ENCODE data around the gene RPL22.

RPL22 gene

DNA sequence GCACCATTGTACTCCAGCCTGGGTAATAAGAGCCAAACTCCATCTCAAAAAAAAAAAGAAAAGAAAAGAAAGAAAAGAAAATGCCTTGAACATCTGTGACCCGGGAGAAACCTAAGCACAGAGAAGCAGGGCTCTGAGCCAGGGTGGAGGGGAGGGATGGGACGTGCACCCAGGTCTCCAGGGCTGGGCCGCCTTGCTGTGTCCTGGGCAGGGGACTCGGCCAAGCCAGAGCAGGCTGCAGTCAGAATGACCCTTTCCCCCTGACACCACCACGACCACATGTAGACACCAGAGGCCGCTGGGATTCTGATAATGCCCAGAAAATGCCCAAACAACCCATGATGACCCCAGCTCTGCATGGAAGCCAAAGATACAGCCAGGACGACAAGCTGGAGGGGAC, 37.1 kb downstream of the RPL22 start:
- Mint-ChIP-seq H3K27ac (ENCODE audit: low read depth) (no peak overlapping the region), H3K9me3 (no peaks in the 10 kb centered on the region), H3K27me3 (peaks cover 92% of the 10 kb centered on the region), H3K4me3 (no peak overlapping the region), H3K36me3 (ENCODE audit: insufficient read depth) (no peaks in the 10 kb centered on the region), H3K4me1 (no peaks in the 10 kb centered on the region)
- DNase-seq (ENCODE audit: low spot score in 2 of 2) = no peak
- no peak for ATAC-seq (replicated peaks; ENCODE audit: extremely low read depth, poor library complexity, severe bottlenecking)

DNA sequence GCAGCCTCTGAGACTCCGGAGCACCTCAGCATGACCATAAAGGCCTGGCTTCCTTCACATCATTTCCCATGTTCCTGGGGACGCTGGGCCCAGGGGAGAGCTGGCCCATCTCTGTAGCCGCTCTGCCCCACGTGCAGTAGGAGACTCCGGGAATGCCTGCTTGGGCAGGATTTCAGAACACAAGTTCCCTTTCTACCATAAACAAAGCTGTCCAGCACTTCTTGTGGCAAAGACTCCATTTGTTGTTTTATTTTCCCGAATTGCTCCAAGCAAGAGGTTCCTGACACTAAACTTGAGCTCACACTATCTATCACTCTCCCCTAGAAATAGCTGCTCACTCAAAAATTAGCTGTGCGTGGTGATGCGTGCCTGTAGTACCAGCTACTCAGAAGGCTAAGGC, 41.2 kb downstream of the RPL22 start:
- Mint-ChIP-seq H3K27me3 (peaks cover 61% of the 10 kb centered on the region), H3K4me1 (no peaks in the 10 kb centered on the region), H3K27ac (ENCODE audit: low read depth) (no peak overlapping the region), H3K36me3 (ENCODE audit: insufficient read depth) (no peaks in the 10 kb centered on the region), H3K4me3 (no peak overlapping the region), H3K9me3 (no peaks in the 10 kb centered on the region)
- ATAC-seq (replicated peaks; ENCODE audit: extremely low read depth, poor library complexity, severe bottlenecking) = no peak
- no peak for DNase-seq (ENCODE audit: low spot score in 2 of 2)

- H3K27me3 Mint-ChIP-seq = peaks cover 56% of the 10 kb centered on the region
- H3K27ac Mint-ChIP-seq (ENCODE audit: low read depth) = no peak overlapping the region
- H3K4me3 Mint-ChIP-seq = no peak overlapping the region
- no peak for DNase-seq (ENCODE audit: low spot score in 2 of 2)
- no peaks in the 10 kb centered on the region for H3K9me3 Mint-ChIP-seq
- no peaks in the 10 kb centered on the region for H3K36me3 Mint-ChIP-seq (ENCODE audit: insufficient read depth)
- no peaks in the 10 kb centered on the region for H3K4me1 Mint-ChIP-seq
- ATAC-seq (replicated peaks; ENCODE audit: extremely low read depth, poor library complexity, severe bottlenecking) = no peak
These were observed 41.7 kb downstream of the RPL22 start for GRCh38 chr1:6157528-6158174.

- H3K27ac Mint-ChIP-seq (ENCODE audit: low read depth) = no peak overlapping the region
- DNase-seq (ENCODE audit: low spot score in 2 of 2) = no peak
- ATAC-seq (replicated peaks; ENCODE audit: extremely low read depth, poor library complexity, severe bottlenecking) = no peak
- H3K9me3 Mint-ChIP-seq = no peaks in the 10 kb centered on the region
- no peaks in the 10 kb centered on the region for H3K36me3 Mint-ChIP-seq (ENCODE audit: insufficient read depth)
- H3K4me3 Mint-ChIP-seq = no peak overlapping the region
- peaks cover 51% of the 10 kb centered on the region for H3K27me3 Mint-ChIP-seq
- no peaks in the 10 kb centered on the region for H3K4me1 Mint-ChIP-seq
These were observed 42.3 kb downstream of the RPL22 start for GRCh38 chr1:6157132-6157527.

DNA sequence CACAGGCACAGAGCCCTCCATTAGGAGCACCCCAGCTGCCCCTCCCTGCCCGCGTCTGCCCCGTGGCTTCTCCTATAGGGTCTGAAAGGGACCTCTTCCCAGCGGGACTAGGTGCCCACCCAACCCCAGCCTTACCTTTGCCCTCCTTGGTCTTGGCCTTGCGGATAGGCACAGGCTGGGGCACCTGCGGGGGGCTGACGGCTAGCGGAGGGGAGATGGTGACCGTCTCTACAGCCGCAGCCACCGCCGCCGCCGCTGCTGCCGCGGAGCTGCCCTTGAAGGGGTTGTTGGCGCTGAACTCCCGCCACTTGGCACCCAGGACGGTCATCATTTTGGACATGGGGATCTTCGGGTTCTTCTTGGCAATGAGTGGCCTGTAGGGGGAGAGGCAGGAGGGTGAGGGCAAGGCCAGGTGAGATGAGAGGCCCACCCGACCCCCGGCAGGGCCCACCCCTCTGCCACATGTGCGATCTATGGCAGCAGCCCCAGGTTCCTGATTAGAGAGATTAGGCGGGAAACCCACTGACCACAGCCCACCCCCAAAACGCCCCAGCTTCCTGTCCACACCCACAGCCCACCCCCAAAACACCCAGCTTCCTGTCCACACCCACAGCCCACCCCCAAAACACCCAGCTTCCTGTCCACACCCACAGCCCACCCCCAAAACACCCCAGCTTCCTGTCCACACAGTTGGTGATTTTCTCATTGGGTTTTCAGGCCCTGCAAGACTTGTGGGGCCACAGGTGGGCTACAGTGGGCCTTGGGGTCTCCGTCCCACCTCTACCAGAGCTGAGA, 44.7 kb downstream of the RPL22 start:
- no peak for ATAC-seq (replicated peaks; ENCODE audit: extremely low read depth, poor library complexity, severe bottlenecking)

DNA sequence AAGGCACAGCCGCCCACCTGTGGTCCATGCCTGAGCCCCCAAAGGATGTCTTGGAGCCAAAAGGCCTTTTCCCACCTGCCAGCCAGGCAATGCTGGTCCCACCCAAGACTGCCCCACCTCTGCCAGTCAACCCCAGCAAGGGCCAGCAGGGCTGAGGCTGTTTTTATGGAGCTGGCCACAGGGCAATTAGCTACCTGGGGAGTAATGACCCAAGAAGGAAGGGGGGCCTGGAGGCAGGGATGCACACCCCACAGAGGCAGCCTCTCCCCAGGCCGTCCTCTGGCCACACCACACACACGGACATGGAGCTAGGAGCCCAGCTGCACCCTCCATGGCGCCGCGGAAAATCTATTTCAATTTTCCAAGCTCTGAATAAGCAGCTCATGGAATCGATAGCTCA, 46.5 kb downstream of the RPL22 start:
- no peak for DNase-seq (ENCODE audit: low spot score in 2 of 2)
- H3K27ac Mint-ChIP-seq (ENCODE audit: low read depth) = no peak overlapping the region
- H3K36me3 Mint-ChIP-seq (ENCODE audit: insufficient read depth) = no peaks in the 10 kb centered on the region
- H3K4me1 Mint-ChIP-seq = peaks cover 5% of the 10 kb centered on the region
- no peaks in the 10 kb centered on the region for H3K9me3 Mint-ChIP-seq
- peaks cover 16% of the 10 kb centered on the region for H3K27me3 Mint-ChIP-seq
- H3K4me3 Mint-ChIP-seq = no peak overlapping the region
- ATAC-seq (replicated peaks; ENCODE audit: extremely low read depth, poor library complexity, severe bottlenecking) = no peak

More for the DNA sequence above, 44.7 kb downstream of the RPL22 start:
- Mint-ChIP-seq H3K4me1 (no peaks in the 10 kb centered on the region), H3K9me3 (no peaks in the 10 kb centered on the region), H3K27ac (ENCODE audit: low read depth) (no peak overlapping the region), H3K4me3 (no peak overlapping the region), H3K27me3 (peaks cover 28% of the 10 kb centered on the region), H3K36me3 (ENCODE audit: insufficient read depth) (no peaks in the 10 kb centered on the region)
- no peak for DNase-seq (ENCODE audit: low spot score in 2 of 2)

GRCh38 chr1:6152181-6152580, 47.2 kb downstream of the RPL22 start:
- Mint-ChIP-seq H3K36me3 (ENCODE audit: insufficient read depth) (no peaks in the 10 kb centered on the region), H3K27ac (ENCODE audit: low read depth) (no peak overlapping the region), H3K4me3 (no peak overlapping the region), H3K9me3 (no peaks in the 10 kb centered on the region), H3K27me3 (peaks cover 9% of the 10 kb centered on the region), H3K4me1 (peaks cover 5% of the 10 kb centered on the region)
- ATAC-seq (replicated peaks; ENCODE audit: extremely low read depth, poor library complexity, severe bottlenecking) = no peak
- DNase-seq (ENCODE audit: low spot score in 2 of 2) = no peak

- H3K4me3 Mint-ChIP-seq = no peak overlapping the region
- H3K9me3 Mint-ChIP-seq = no peaks in the 10 kb centered on the region
- no peak overlapping the region for H3K27ac Mint-ChIP-seq (ENCODE audit: low read depth)
- ATAC-seq (replicated peaks; ENCODE audit: extremely low read depth, poor library complexity, severe bottlenecking) (no peak), DNase-seq (ENCODE audit: low spot score in 2 of 2) (no peak)
- H3K4me1 Mint-ChIP-seq = peaks cover 5% of the 10 kb centered on the region
- peaks cover 9% of the 10 kb centered on the region for H3K27me3 Mint-ChIP-seq
- no peaks in the 10 kb centered on the region for H3K36me3 Mint-ChIP-seq (ENCODE audit: insufficient read depth)
These were observed 48.0 kb downstream of the RPL22 start for GRCh38 chr1:6151291-6151822.

DNA sequence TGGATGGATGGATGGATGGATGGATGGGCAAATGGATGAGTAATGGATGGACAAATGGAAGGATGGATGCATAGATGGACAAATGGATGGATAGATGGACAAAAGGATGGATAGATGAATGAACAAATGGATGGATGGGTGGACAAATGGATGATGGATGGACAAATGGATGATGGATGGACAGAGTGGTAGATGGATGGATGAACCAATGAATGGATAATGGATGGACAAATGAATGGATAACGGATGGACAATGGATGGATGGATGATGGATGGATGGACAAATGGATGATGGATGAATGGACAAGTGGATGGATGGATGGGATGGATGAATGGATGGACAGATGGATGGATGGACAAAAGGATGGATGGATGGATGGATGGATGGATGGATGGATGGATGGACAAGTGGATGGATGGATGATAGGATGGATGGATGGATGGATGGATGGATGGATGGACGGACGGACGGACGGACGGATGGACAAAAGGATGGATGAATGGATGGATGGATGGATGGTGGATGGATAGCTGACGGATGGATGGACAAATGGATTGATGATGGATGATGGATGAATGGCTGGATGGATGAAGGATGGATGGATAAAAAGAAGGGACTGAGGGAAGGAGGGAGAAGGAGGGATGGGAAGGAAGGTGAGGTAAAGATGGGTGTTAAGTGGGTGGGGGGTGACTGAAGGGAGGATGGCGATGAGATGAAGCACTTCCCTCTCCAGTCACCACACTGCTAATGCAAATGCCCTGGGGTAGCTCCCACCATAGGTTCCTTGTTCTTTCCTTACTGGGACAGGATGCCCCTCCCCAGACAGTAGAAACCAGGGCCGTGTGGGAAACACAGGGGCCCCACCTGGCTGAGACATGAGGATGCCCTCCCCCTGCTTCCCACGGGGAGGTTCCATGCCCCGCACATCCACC, 49.1 kb downstream of the RPL22 start:
- Mint-ChIP-seq H3K36me3 (ENCODE audit: insufficient read depth) (no peaks in the 10 kb centered on the region), H3K27me3 (peaks cover 14% of the 10 kb centered on the region), H3K4me3 (no peak overlapping the region), H3K27ac (ENCODE audit: low read depth) (no peak overlapping the region), H3K9me3 (no peaks in the 10 kb centered on the region), H3K4me1 (peaks cover 5% of the 10 kb centered on the region)
- ATAC-seq (replicated peaks; ENCODE audit: extremely low read depth, poor library complexity, severe bottlenecking) (no peak), DNase-seq (ENCODE audit: low spot score in 2 of 2) (no peak)

DNA sequence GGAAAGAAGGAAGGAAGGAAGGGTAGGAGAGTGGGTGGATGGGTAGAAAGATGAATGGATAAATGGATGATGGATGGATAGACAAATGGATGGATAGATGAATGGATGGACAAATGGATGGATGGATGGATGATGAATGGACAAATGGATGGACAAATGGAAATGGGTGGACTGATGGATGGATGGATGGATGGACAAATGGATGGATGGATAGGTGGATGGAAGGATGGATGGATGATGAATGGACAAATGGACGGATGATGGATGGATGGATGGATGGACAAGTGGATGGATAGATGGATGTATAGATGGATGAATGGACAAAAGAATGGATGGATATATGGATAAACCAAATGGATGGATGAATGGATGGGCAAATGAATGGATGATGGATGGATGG, 49.8 kb downstream of the RPL22 start:
- H3K4me3 Mint-ChIP-seq = no peak overlapping the region
- no peaks in the 10 kb centered on the region for H3K36me3 Mint-ChIP-seq (ENCODE audit: insufficient read depth)
- H3K4me1 Mint-ChIP-seq = peaks cover 5% of the 10 kb centered on the region
- DNase-seq (ENCODE audit: low spot score in 2 of 2) = no peak
- no peak overlapping the region for H3K27ac Mint-ChIP-seq (ENCODE audit: low read depth)
- no peak for ATAC-seq (replicated peaks; ENCODE audit: extremely low read depth, poor library complexity, severe bottlenecking)
- H3K9me3 Mint-ChIP-seq = no peaks in the 10 kb centered on the region
- peaks cover 14% of the 10 kb centered on the region for H3K27me3 Mint-ChIP-seq

- H3K27ac Mint-ChIP-seq (ENCODE audit: low read depth) = no peak overlapping the region
- DNase-seq (ENCODE audit: low spot score in 2 of 2) (no peak), ATAC-seq (replicated peaks; ENCODE audit: extremely low read depth, poor library complexity, severe bottlenecking) (peak; percentile 43)
- H3K4me1 Mint-ChIP-seq = peaks cover 5% of the 10 kb centered on the region
- no peaks in the 10 kb centered on the region for H3K9me3 Mint-ChIP-seq
- peak overlapping the region; percentile 41 for H3K4me3 Mint-ChIP-seq
- peaks cover 14% of the 10 kb centered on the region for H3K27me3 Mint-ChIP-seq
- H3K36me3 Mint-ChIP-seq (ENCODE audit: insufficient read depth) = no peaks in the 10 kb centered on the region
These were observed 50.7 kb downstream of the RPL22 start for GRCh38 chr1:6148497-6149241.

DNA sequence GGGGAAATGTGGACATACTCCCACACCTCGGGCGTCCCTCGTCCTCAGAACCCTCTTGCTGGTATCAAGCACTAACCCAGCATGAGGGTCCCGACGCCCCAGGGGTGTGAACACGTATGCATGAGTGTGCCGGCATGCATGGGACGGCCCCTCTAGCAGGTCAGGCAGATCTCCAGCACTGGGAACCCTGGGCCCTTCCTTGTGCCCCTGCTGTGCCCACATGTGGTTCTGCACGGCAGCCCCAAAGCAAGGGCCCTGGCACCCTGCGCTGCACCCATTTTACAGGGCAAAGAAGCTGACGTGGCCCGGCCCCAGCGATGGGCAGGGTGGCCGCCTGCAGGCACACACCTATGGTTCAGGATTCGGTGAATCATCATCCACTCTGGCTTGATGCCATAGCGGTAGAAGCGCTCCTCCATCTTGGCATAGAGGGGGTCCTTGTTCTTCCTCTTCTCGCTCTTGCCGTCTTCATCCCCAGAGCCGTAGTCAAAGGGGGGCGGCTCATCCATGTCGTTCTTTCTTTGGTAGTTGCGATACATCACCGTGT, 53.5 kb downstream of the RPL22 start:
- no peak for DNase-seq (ENCODE audit: low spot score in 2 of 2)

More for the DNA sequence above, 53.5 kb downstream of the RPL22 start:
- Mint-ChIP-seq H3K27me3 (peaks cover 14% of the 10 kb centered on the region), H3K27ac (ENCODE audit: low read depth) (no peak overlapping the region), H3K4me1 (peaks cover 5% of the 10 kb centered on the region), H3K4me3 (no peak overlapping the region), H3K9me3 (no peaks in the 10 kb centered on the region), H3K36me3 (ENCODE audit: insufficient read depth) (no peaks in the 10 kb centered on the region)
- ATAC-seq (replicated peaks; ENCODE audit: extremely low read depth, poor library complexity, severe bottlenecking) = no peak

Measured in central memory CD8-positive, alpha-beta T cell (primary cell).